Activated B cell treated with CpG ODN at 0.5 μM for 24 hours (primary cell): ENCODE results near the gene FAT2. TPM values are rescaled to one million over a fixed set of nuclear protein-coding genes. Genes with fewer than 3 reads are reported as not detected.
A peak's percentile ranks its signal among the peaks of the same experiment; 100 is the strongest.
"Not testable (repeated sequence)": the region's sequence is repeated elsewhere in the genome, so short reads cannot be mapped to it uniquely, and the experiment has no call there.

ENCODE experiments used
- ATAC-seq: fragments of 200-7000 bp; cut with Tn5 transposase; one replicate; pipeline ENCODE4 v1.10.0; 2021; ENCODE audit warnings: low read depth, mild to moderate bottlenecking, moderate library complexity
- CTCF ChIA-PET: fragments of 350-600 bp; sonication (Branson Sonifier 250); formaldehyde crosslinking; loops from one replicate; lab custom pipeline; 2021; ENCODE audit warnings: antibody characterized with exemption; lab: Charles Lee
- POLR2A ChIA-PET: fragments of 350-600 bp; sonication (Branson Sonifier 250); formaldehyde crosslinking; loops from one replicate; lab custom pipeline; 2021; ENCODE audit warnings: antibody characterized with exemption; lab: Charles Lee
- DNase-seq: peaks from one replicate; pipeline ENCODE4 v3.0.0; 2022
- H3K27ac Mint-ChIP-seq: one replicate; pipeline ENCODE4 v1.8.0; 2020; ENCODE audit warnings: mixed read lengths
- H3K27me3 Mint-ChIP-seq: one replicate; pipeline ENCODE4 v1.8.0; 2021; ENCODE audit warnings: mixed read lengths
- H3K36me3 Mint-ChIP-seq: one replicate; pipeline ENCODE4 v1.8.0; 2021; ENCODE audit warnings: low read depth, mixed read lengths
- H3K4me1 Mint-ChIP-seq: one replicate; pipeline ENCODE4 v1.8.0; 2021; ENCODE audit warnings: mixed read lengths
- H3K4me3 Mint-ChIP-seq: one replicate; pipeline ENCODE4 v1.8.0; 2020; ENCODE audit warnings: mild to moderate bottlenecking, mixed read lengths
- H3K9me3 Mint-ChIP-seq: one replicate; pipeline ENCODE4 v1.8.0; 2020; ENCODE audit warnings: mixed read lengths
- intact Hi-C: fragments of 100-400 bp; cut with micrococcal nuclease; formaldehyde crosslinking; loops from one replicate; pipeline ENCODE4 v1.15.1; 2024
- total RNA-seq: library from RNA; stranded (reverse); gene quantifications from 2 replicates; pipeline ENCODE4 v1.2.3, GENCODE V29; 2022
- TF ChIP-seq, protein P1 (sequence below): fragments of 200-600 bp; IDR thresholded peaks from one replicate; pipeline ENCODE4 v1.8.0; 2022; ENCODE audit warnings: antibody characterized with exemption, mild to moderate bottlenecking

Gene FAT2
- total RNA-seq, 1 donor from 2014 or later: 0.02 TPM

GRCh38 chr5:151581347-151581746, 9.8 kb downstream of the FAT2 start:
- H3K27me3 Mint-ChIP-seq: no peaks in the 10 kb centered on the region
- peaks cover 22% of the 10 kb centered on the region for H3K4me1 Mint-ChIP-seq
- H3K9me3 Mint-ChIP-seq: no peaks in the 10 kb centered on the region
- TF ChIP-seq, protein P1, sequence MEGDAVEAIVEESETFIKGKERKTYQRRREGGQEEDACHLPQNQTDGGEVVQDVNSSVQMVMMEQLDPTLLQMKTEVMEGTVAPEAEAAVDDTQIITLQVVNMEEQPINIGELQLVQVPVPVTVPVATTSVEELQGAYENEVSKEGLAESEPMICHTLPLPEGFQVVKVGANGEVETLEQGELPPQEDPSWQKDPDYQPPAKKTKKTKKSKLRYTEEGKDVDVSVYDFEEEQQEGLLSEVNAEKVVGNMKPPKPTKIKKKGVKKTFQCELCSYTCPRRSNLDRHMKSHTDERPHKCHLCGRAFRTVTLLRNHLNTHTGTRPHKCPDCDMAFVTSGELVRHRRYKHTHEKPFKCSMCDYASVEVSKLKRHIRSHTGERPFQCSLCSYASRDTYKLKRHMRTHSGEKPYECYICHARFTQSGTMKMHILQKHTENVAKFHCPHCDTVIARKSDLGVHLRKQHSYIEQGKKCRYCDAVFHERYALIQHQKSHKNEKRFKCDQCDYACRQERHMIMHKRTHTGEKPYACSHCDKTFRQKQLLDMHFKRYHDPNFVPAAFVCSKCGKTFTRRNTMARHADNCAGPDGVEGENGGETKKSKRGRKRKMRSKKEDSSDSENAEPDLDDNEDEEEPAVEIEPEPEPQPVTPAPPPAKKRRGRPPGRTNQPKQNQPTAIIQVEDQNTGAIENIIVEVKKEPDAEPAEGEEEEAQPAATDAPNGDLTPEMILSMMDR: no peak
- ATAC-seq (no peak), DNase-seq (no peak)
- ChIA-PET CTCF (no interaction called here), POLR2A (no interaction called here)
- no peak overlapping the region for H3K4me3 Mint-ChIP-seq
- no peaks in the 10 kb centered on the region for H3K36me3 Mint-ChIP-seq
- intact Hi-C loops: no loop called here
- H3K27ac Mint-ChIP-seq: no peak overlapping the region

- ATAC-seq (no peak), DNase-seq (no peak)
- no peaks in the 10 kb centered on the region for H3K27me3 Mint-ChIP-seq
- ChIA-PET CTCF (no interaction called here), POLR2A (no interaction called here)
- intact Hi-C loops: no loop called here
- TF ChIP-seq, protein P1: no peak
- no peak overlapping the region for H3K27ac Mint-ChIP-seq
- H3K4me3 Mint-ChIP-seq: no peak overlapping the region
- no peaks in the 10 kb centered on the region for H3K36me3 Mint-ChIP-seq
- H3K4me1 Mint-ChIP-seq: peaks cover 22% of the 10 kb centered on the region
- H3K9me3 Mint-ChIP-seq: no peaks in the 10 kb centered on the region
Measured at GRCh38 chr5:151580858-151581257, 10.3 kb downstream of the FAT2 start.

GRCh38 chr5:151580239-151580638, 10.9 kb downstream of the FAT2 start:
- no peak overlapping the region for H3K4me3 Mint-ChIP-seq
- peaks cover 22% of the 10 kb centered on the region for H3K4me1 Mint-ChIP-seq
- H3K27ac Mint-ChIP-seq: no peak overlapping the region
- no peaks in the 10 kb centered on the region for H3K27me3 Mint-ChIP-seq
- H3K9me3 Mint-ChIP-seq: no peaks in the 10 kb centered on the region
- ATAC-seq (no peak), DNase-seq (no peak)
- ChIA-PET POLR2A (no interaction called here), CTCF (no interaction called here)
- intact Hi-C loops: no loop called here
- TF ChIP-seq, protein P1: no peak
- no peaks in the 10 kb centered on the region for H3K36me3 Mint-ChIP-seq

DNA sequence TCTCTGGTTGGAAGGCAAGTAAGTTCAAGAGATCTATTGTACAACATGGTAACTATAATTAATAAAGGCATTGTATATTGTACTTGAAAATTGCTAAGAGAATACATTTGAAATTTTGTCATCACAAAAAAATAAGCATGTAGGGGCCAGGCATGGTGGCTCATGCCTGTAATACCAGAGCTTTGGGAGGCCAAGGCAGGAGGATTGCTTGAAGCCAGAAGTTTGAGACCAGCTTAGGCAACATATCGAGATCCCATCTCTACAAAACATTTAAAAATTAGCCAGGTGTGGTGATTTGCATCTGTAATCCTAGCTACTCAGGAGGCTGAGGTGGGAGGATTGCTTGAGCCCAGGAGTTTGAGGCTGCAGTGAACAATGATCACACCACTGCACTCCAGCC, 12.0 kb downstream of the FAT2 start:
- H3K36me3 Mint-ChIP-seq, ATAC-seq, H3K9me3 Mint-ChIP-seq, CTCF ChIA-PET, DNase-seq, intact Hi-C loops, H3K4me3 Mint-ChIP-seq, H3K27me3 Mint-ChIP-seq, H3K27ac Mint-ChIP-seq, POLR2A ChIA-PET: not testable (repeated sequence)
- H3K4me1 Mint-ChIP-seq: peaks cover 22% of the 10 kb centered on the region

- Mint-ChIP-seq H3K27ac (peak overlapping the region; percentile 89), H3K36me3 (no peaks in the 10 kb centered on the region), H3K4me3 (peak overlapping the region; percentile 59), H3K27me3 (no peaks in the 10 kb centered on the region), H3K4me1 (peaks cover 22% of the 10 kb centered on the region), H3K9me3 (no peaks in the 10 kb centered on the region)
- TF ChIP-seq, protein P1: no peak
- DNase-seq (no peak), ATAC-seq (peak; percentile 63)
- POLR2A ChIA-PET: interaction anchor here (0.6 to 1.2 kb wide), 5 partner anchors 62 to 192 kb away, joined by 3 to 7 read pairs (median 4); partner anchors contain the start of gene G3BP1
- CTCF ChIA-PET: no interaction called here
- intact Hi-C loops: loop anchor here (1.0 kb wide), 1 partner anchor 143 kb away; no protein-coding TSS in a partner anchor
Measured at GRCh38 chr5:151578326-151579025, 12.7 kb downstream of the FAT2 start.
